Fibroblast of pulmonary artery (primary cell): ENCODE measurements around the gene UQCRC1.

ENCODE experiments used
- DNase-seq: peaks from one replicate; pipeline ENCODE4 v3.0.0-alpha.2; 2010; ENCODE audit warnings: low read depth
- H3K4me3 ChIP-seq: replicated peaks from 2 replicates; pipeline ENCODE4 v1.5.1; 2011; ENCODE audit warnings: low read depth, mild to moderate bottlenecking, control low read depth, low read length, moderate library complexity
- TF ChIP-seq, protein P1 (sequence below): IDR thresholded peaks from 2 replicates; pipeline ENCODE4 v1.5.1; 2011; ENCODE audit warnings: mild to moderate bottlenecking, control low read depth, low read length, inconsistent platforms; ENCODE audit errors: missing control alignments

The UQCRC1 gene

DNA sequence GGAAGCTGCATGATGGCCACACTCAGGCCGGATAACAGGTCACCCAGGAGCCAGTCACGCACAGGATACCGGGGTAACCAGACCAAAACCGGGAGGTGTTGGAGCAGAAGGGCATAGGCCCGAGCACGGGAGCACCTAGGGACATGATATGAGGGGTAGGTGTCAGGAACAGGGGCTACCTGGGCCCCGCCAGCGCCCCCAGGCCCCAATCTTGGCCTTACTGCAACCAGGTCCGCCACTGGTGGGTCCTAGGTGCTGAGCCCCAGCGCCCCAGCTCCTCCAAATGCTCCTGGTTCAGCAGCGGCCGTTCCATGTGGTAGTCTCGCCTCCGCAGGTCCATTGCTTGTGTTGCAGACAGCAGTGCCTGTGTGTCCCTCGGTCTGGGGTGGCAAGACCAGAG, 23.8 kb upstream of the UQCRC1 start:
- TF ChIP-seq, protein P1, sequence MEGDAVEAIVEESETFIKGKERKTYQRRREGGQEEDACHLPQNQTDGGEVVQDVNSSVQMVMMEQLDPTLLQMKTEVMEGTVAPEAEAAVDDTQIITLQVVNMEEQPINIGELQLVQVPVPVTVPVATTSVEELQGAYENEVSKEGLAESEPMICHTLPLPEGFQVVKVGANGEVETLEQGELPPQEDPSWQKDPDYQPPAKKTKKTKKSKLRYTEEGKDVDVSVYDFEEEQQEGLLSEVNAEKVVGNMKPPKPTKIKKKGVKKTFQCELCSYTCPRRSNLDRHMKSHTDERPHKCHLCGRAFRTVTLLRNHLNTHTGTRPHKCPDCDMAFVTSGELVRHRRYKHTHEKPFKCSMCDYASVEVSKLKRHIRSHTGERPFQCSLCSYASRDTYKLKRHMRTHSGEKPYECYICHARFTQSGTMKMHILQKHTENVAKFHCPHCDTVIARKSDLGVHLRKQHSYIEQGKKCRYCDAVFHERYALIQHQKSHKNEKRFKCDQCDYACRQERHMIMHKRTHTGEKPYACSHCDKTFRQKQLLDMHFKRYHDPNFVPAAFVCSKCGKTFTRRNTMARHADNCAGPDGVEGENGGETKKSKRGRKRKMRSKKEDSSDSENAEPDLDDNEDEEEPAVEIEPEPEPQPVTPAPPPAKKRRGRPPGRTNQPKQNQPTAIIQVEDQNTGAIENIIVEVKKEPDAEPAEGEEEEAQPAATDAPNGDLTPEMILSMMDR = no peak
- DNase-seq = no peak
- H3K4me3 ChIP-seq = no peak overlapping the region

DNA sequence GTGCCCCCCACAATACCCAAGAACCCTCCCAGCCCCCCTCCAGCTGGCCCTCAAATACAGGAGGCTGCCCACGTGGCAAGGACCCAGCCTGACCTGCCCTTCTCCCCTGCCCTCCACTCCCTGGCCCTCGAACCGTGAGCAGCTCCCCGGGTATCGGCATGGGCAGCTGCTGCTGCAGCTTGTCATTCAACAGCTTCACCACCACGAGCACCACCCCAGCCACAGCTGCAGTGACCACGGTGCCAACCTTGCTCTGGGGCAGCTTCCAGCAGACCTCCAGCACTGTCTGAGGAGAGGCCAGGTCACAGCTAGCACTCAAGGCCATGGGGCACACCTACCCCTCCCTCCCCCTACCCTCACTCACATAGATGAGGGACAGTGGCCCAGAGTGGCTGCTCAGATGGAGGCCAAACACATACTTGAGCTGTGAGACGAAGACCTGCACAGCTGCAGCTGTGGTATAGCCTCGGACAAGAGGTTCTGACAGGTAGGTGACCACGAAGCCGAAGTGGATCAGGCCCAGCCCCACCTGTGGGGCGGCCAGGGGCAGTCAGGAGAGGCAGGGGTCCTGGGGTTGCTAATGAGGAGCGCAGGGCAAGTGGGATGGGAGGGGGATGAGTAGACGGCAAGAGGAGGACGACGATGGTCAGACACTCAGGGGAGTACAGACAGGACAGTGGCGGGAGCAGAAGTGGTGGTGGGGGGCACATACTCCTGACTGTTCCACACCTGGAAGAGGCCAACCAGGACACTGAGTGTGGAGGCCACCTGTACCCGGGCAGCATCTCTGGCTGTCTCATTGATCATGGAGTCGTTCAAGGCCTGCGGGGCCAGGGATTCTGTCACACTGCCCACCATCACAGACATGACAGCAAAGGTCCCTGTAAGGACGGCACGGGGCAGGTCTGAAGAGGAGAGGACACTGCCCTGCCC, 22.3 kb upstream of the UQCRC1 start:
- TF ChIP-seq, protein P1 = no peak
- no peak for DNase-seq
- H3K4me3 ChIP-seq = no peak overlapping the region

DNA sequence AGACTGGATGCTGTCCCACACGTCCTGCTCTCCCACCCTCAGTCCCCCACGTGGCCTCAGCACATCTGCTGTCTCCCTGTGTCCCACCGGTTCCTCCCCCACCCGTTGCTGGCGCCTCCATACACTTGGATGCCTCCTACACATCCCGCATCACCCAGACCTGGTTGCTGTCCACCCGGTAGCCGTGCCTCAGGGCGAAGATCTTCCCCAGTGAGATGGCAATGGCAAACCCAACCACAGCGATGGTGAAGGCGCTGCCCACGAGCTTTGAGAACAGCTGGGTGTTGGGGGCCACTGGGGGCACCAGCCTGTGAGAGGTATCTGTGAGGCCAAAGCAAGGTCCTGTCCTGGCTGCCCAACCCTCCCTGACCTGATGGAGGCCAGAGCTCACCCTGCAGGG, 21.4 kb upstream of the UQCRC1 start:
- DNase-seq = no peak
- no peak overlapping the region for H3K4me3 ChIP-seq
- TF ChIP-seq, protein P1 = no peak

DNA sequence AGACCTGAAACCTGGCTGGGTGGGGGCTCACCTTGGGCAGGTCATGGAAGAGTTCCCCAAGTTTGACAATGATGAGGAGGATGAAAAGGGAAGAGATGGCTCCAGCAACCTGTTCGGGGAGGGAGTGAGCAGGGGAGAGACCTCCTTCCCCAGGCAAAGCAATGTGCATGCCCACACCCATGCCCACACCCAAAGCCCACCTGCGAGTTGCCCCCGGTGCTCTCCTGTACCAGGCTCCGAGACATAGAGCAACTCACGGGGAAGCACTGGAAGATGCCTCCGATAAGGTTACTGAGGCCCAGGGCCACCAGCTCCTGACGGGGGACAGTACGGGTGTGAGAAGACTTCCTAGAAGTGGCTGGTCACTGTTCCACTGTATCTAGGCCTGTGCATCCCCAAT, 21.0 kb upstream of the UQCRC1 start:
- TF ChIP-seq, protein P1 = no peak
- DNase-seq = no peak
- no peak overlapping the region for H3K4me3 ChIP-seq

DNA sequence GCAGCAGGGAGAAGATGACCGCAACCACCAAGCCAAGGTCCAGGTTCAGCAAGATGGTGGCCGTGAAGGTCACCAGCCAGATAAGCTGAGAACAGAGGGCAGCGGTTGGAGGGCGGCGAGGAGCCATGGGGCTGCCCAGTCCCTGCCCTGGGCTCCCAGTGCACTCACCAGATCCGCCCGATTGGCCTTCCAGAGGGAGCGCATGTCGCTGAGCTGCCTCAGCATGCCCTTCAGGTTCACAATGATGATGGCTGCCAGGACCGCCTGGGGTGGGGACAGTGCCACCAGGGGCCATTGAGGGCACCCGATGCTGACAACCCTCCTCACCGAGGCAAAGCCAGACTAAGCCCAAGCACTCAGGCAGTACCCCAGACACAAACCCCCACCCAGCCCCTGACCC, 20.4 kb upstream of the UQCRC1 start:
- no peak overlapping the region for H3K4me3 ChIP-seq
- DNase-seq = no peak
- TF ChIP-seq, protein P1 = no peak

DNA sequence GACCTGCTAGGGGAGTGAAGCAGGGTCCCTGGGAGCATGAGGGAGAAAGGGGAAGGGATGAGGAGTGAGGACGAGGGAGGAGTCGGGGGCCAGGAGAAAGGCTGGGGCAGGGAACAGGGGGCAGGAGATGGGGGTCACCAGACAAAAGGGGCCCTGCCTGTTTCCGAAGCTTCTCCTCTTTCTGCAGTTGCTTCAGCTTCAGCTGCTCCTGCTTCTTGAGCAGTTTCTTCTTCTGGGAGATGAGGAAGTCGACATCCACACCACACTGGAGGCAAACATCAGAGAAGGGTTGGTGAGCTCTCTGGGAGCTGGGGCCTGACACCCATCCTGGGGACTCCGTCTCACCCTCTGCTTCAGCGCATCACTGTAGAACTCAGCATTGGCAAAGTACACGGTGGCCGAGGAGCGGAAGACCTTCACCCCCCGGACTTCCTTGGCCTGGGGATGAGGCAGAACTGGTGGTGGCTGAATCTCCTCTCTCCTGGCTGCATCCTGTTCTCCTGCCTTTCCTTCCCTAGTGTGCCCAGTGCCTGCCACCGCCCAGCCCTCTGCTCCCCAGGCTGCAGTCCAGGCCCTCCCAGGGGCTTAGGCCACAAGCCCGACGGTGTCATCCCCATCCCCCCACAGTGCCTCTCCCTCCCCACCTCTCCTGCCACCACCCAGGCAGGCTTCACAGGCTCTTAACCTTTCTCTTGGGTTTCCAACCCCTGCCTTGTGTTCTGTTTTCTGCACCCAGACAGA, 19.0 kb upstream of the UQCRC1 start:
- no peak overlapping the region for H3K4me3 ChIP-seq
- DNase-seq = no peak
- TF ChIP-seq, protein P1 = no peak
